Loucy (cell line): Measurements from ENCODE around the gene RUSF1.

ENCODE experiments used
- CTCF ChIP-seq: fragments of 200-600 bp; sonication (generic); conservative IDR thresholded peaks from 2 replicates; pipeline ENCODE4 v1.5.1; 2014; ENCODE audit warnings: mild to moderate bottlenecking, antibody characterized with exemption, low read length
- EZH2phosphoT487 ChIP-seq: fragments of 200-600 bp; IDR thresholded peaks from 2 replicates; pipeline ENCODE4 v1.6.1; 2018; ENCODE audit warnings: antibody characterized with exemption, mild to moderate bottlenecking, moderate library complexity, borderline replicate concordance

- no peak for TF ChIP-seq CTCF
- TF ChIP-seq EZH2phosphoT487, result no peak
Observed at GRCh38 chr16:31467858-31468257, 40.3 kb downstream of the RUSF1 start.
